Measurements from ENCODE around the gene GHDC. TPM values are rescaled to one million over a fixed set of nuclear protein-coding genes. Genes with fewer than 3 reads are reported as not detected.

The GHDC gene
- total RNA-seq, 4 donors from 2014 or later, result 20.3 to 31.3 (median 22.0) TPM

- Histone ChIP-seq H3K27me3 (no peaks in the 10 kb centered on the region), H3K4me1 (peaks cover 4 to 11% (median 9%) of the 10 kb centered on the region in 4 donors), H3K27ac (replicated peaks in 1 of 4) (peak overlapping the region in 3 of 4 donors; percentile 22 to 53 (median 38)), H3K9me3 (no peaks in the 10 kb centered on the region), H3K36me3 (peaks cover 17 to 46% (median 35%) of the 10 kb centered on the region in 4 donors), H3K4me3 (no peak overlapping the region)
- TF ChIP-seq EP300 (IDR thresholded peaks at IDR 0.05), result no peak
- TF ChIP-seq POLR2A (IDR thresholded peaks at IDR 0.05; ENCODE audit: low read depth), result no peak
- no peak for TF ChIP-seq CTCF (IDR thresholded peaks at IDR 0.05)
- no peak for TF ChIP-seq POLR2AphosphoS5 (IDR thresholded peaks at IDR 0.05)
- no peak for DNase-seq (ENCODE audit: extremely low spot score)
- intact Hi-C loops (cut with DNase I), result loop anchor here (10.0 kb wide), 1 partner anchor 96 kb away; no protein-coding TSS in a partner anchor
- WGBS, result 74% methylated on average over 4 of the region's 4 CpGs
These were observed 4.6 kb upstream of the GHDC start for GRCh38 chr17:42198897-42199296.

GRCh38 chr17:42197564-42198156 is 3.4 kb upstream of the GHDC start:
- Histone ChIP-seq H3K4me3 (no peak overlapping the region), H3K27ac (replicated peaks in 1 of 4) (no peak overlapping the region), H3K27me3 (no peaks in the 10 kb centered on the region), H3K4me1 (peaks cover 15 to 24% (median 21%) of the 10 kb centered on the region in 4 donors), H3K9me3 (no peaks in the 10 kb centered on the region), H3K36me3 (peaks cover 13 to 37% (median 25%) of the 10 kb centered on the region in 4 donors)
- WGBS, result 94% methylated on average over 8 of the region's 8 CpGs
- intact Hi-C loops (cut with DNase I), result loop anchor here (10.0 kb wide), 1 partner anchor 97 kb away; no protein-coding TSS in a partner anchor
- no peak for DNase-seq (ENCODE audit: extremely low spot score)
- no peak for TF ChIP-seq EP300 (IDR thresholded peaks at IDR 0.05)
- no peak for TF ChIP-seq CTCF (IDR thresholded peaks at IDR 0.05)
- TF ChIP-seq POLR2A (IDR thresholded peaks at IDR 0.05; ENCODE audit: low read depth), result no peak
- no peak for TF ChIP-seq POLR2AphosphoS5 (IDR thresholded peaks at IDR 0.05)

GRCh38 chr17:42193216-42193968 is 902 bp downstream of the GHDC start:
- Histone ChIP-seq H3K36me3 (peaks cover 0 to 8% (median 0%) of the 10 kb centered on the region in 4 donors), H3K4me3 (peak overlapping the region; percentile 67 to 92 (median 80)), H3K9me3 (no peaks in the 10 kb centered on the region), H3K27me3 (no peaks in the 10 kb centered on the region), H3K4me1 (peaks cover 15 to 31% (median 23%) of the 10 kb centered on the region in 4 donors), H3K27ac (replicated peaks in 1 of 4) (peak overlapping the region; percentile 82 to 89 (median 84))
- TF ChIP-seq EP300 (IDR thresholded peaks at IDR 0.05) (no peak), CTCF (IDR thresholded peaks at IDR 0.05) (no peak), POLR2A (IDR thresholded peaks at IDR 0.05; ENCODE audit: low read depth) (no peak), POLR2AphosphoS5 (IDR thresholded peaks at IDR 0.05) (no peak)
- 79% methylated on average over 9 of the region's 12 CpGs for WGBS
- DNase-seq (ENCODE audit: extremely low spot score), result no peak
- intact Hi-C loops (cut with DNase I), result loop anchor here (10.0 kb wide), 1 partner anchor 101 kb away; no protein-coding TSS in a partner anchor

GRCh38 chr17:42192189-42193126 is 1.8 kb downstream of the GHDC start:
- Histone ChIP-seq H3K9me3 (no peaks in the 10 kb centered on the region), H3K36me3 (peaks cover 0 to 8% (median 0%) of the 10 kb centered on the region in 4 donors), H3K4me3 (no peak overlapping the region), H3K4me1 (peaks cover 15 to 31% (median 23%) of the 10 kb centered on the region in 4 donors), H3K27ac (replicated peaks in 1 of 4) (no peak overlapping the region), H3K27me3 (no peaks in the 10 kb centered on the region)
- DNase-seq (ENCODE audit: extremely low spot score), result no peak
- intact Hi-C loops (cut with DNase I), result loop anchor here (10.0 kb wide), 1 partner anchor 102 kb away; no protein-coding TSS in a partner anchor
- WGBS, result 95% methylated on average over 11 of the region's 23 CpGs
- no peak for TF ChIP-seq EP300 (IDR thresholded peaks at IDR 0.05)
- no peak for TF ChIP-seq CTCF (IDR thresholded peaks at IDR 0.05)
- no peak for TF ChIP-seq POLR2A (IDR thresholded peaks at IDR 0.05; ENCODE audit: low read depth)
- no peak for TF ChIP-seq POLR2AphosphoS5 (IDR thresholded peaks at IDR 0.05)

Data from esophagus muscularis mucosa (tissue), 4 donors.